A549 (cell line): Measurements from ENCODE around the gene SEC62.

Experiments used
- CBX2 ChIP-seq: fragments of 200-600 bp; sonication (generic); IDR thresholded peaks from 2 replicates; pipeline ENCODE4 v1.6.1; 2016; ENCODE audit warnings: low read depth, mild to moderate bottlenecking, borderline replicate concordance
- CTCF ChIP-seq: fragments of >200 bp; sonication (Bioruptor Twin); formaldehyde crosslinking; IDR thresholded peaks from 3 replicates; pipeline ENCODE4 v1.5.1; 2016
- ESRRA ChIP-seq: fragments of 150-350 bp; IDR thresholded peaks from 2 replicates; pipeline ENCODE4 v1.6.1; 2014; ENCODE audit warnings: mild to moderate bottlenecking, low read length, borderline replicate concordance
- MAX ChIP-seq: IDR thresholded peaks from 2 replicates; pipeline ENCODE4 v1.6.1; 2012
- MYC ChIP-seq: IDR thresholded peaks from 2 replicates; pipeline ENCODE4 v1.6.1; 2012; ENCODE audit warnings: mild to moderate bottlenecking, inconsistent platforms, low read length, improper control_type of control experiment, borderline replicate concordance
- NFE2L2 ChIP-seq: fragments of 150-350 bp; conservative IDR thresholded peaks from 2 replicates; pipeline ENCODE4 v1.6.1; 2014; ENCODE audit warnings: low read length
- POLR2A ChIP-seq: IDR thresholded peaks from 2 replicates; pipeline ENCODE4 v1.6.1; 2012; ENCODE audit warnings: mild to moderate bottlenecking, low read length
- RAD21 ChIP-seq, 2 experiments: fragments of >200 bp in 1 of 2; sonication (Bioruptor Twin) in 1 of 2; formaldehyde crosslinking in 1 of 2; IDR thresholded peaks in 1 of 2; conservative IDR thresholded peaks in 1 of 2; 2 replicates in 1 of 2; 3 replicates in 1 of 2; pipeline ENCODE4 v1.6.1; 2012 to 2018; ENCODE audit warnings: inconsistent platforms in 1 of 2
- REST ChIP-seq: fragments of 200-600 bp; sonication (generic); IDR thresholded peaks from 2 replicates; pipeline ENCODE4 v1.6.1; 2016; ENCODE audit warnings: antibody characterized with exemption, mild to moderate bottlenecking, moderate library complexity
- RNF2 ChIP-seq: fragments of 200-600 bp; sonication (generic); IDR thresholded peaks from 2 replicates; pipeline ENCODE4 v1.6.1; 2016; ENCODE audit warnings: low read depth, mild to moderate bottlenecking, antibody characterized with exemption, moderate library complexity, borderline replicate concordance
- SMC3 ChIP-seq: fragments of >200 bp; sonication (Bioruptor Twin); formaldehyde crosslinking; IDR thresholded peaks from 3 replicates; pipeline ENCODE4 v1.6.1; 2018; ENCODE audit warnings: inconsistent platforms
- ZC3H11A ChIP-seq: fragments of 450-650 bp; IDR thresholded peaks from 2 replicates; pipeline ENCODE4 v1.6.1; 2014; ENCODE audit warnings: antibody characterized with exemption, mild to moderate bottlenecking

- no peak for TF ChIP-seq CTCF
- no peak for TF ChIP-seq RNF2
- TF ChIP-seq POLR2A = no peak
- no peak for TF ChIP-seq NFE2L2
- TF ChIP-seq MAX = no peak
- no peak for TF ChIP-seq REST
- no peak for TF ChIP-seq SMC3
- TF ChIP-seq RAD21 (conservative IDR thresholded peaks at IDR 0.05 in 1 of 2, IDR thresholded peaks at IDR 0.05 in 1 of 2) = no peak
- no peak for TF ChIP-seq ESRRA
- no peak for TF ChIP-seq CBX2
- no peak for TF ChIP-seq MYC
- TF ChIP-seq ZC3H11A = no peak
Observed at GRCh38 chr3:169945313-169945712, 21.3 kb upstream of the SEC62 start.
